Activated naive CD4-positive, alpha-beta T cell treated with anti-CD3 and anti-CD28 coated beads for 36 hours (primary cell): ENCODE results near the gene OR9Q2. TPM values are rescaled to one million over a fixed set of nuclear protein-coding genes. Genes with fewer than 3 reads are reported as not detected.
"Not testable (repeated sequence)": the region's sequence is repeated elsewhere in the genome, so short reads cannot be mapped to it uniquely, and the experiment has no call there.

Source experiments
- CTCF ChIA-PET: fragments of 350-600 bp; sonication (Branson Sonifier 250); formaldehyde crosslinking; loops from one replicate; lab custom pipeline; 2021; ENCODE audit warnings: antibody characterized with exemption; lab: Charles Lee
- DNase-seq: peaks from one replicate; pipeline ENCODE4 v3.0.0-alpha.2; 2020
- H3K27ac Mint-ChIP-seq: one replicate; pipeline ENCODE4 v1.8.0; 2021; ENCODE audit warnings: mild to moderate bottlenecking, mixed read lengths
- H3K27me3 Mint-ChIP-seq: one replicate; pipeline ENCODE4 v1.8.0; 2021; ENCODE audit warnings: low read depth, mixed read lengths
- H3K36me3 Mint-ChIP-seq: one replicate; pipeline ENCODE4 v1.8.0; 2021; ENCODE audit warnings: low read depth, mixed read lengths
- H3K4me1 Mint-ChIP-seq: one replicate; pipeline ENCODE4 v1.8.0; 2021; ENCODE audit warnings: low read depth, mixed read lengths
- H3K4me3 Mint-ChIP-seq: one replicate; pipeline ENCODE4 v1.8.0; 2021; ENCODE audit warnings: mild to moderate bottlenecking, moderate library complexity, mixed read lengths
- H3K9me3 Mint-ChIP-seq: one replicate; pipeline ENCODE4 v1.8.0; 2021; ENCODE audit warnings: mixed read lengths
- intact Hi-C: fragments of 100-400 bp; cut with micrococcal nuclease; formaldehyde crosslinking; loops from one replicate; pipeline ENCODE4 v1.15.1; 2023
- total RNA-seq, 2 experiments: library from RNA; stranded (reverse); gene quantifications; one replicate each; pipeline ENCODE4 v1.2.3, GENCODE V29; 2021

OR9Q2 gene
- total RNA-seq, 2 experiments from 2014 or later, result not detected

DNA sequence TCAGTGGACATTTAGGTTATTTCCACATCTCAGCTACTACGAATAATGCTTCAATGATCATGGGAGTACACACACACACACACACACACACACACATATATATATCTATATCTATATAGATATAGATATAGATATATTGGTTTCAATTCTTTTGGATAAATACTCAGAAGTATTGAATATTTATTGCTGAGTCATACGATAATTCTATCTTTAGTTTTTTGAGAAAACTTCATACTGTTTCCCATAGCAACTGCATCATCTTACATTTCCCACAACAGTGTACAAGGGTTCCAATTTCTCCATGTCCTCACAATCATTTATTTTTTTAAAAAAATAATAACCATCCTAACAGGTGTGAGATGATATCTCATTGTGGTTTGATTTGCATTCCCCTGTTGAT lies 7.1 kb downstream of the OR9Q2 start:
- Mint-ChIP-seq H3K4me3 (no peak overlapping the region), H3K4me1 (no peaks in the 10 kb centered on the region), H3K27me3 (peaks cover 4% of the 10 kb centered on the region), H3K27ac (no peak overlapping the region), H3K36me3 (no peaks in the 10 kb centered on the region), H3K9me3 (peaks cover 6% of the 10 kb centered on the region)
- DNase-seq, result no peak
- intact Hi-C loops, result no loop called here
- CTCF ChIA-PET, result no interaction called here

DNA sequence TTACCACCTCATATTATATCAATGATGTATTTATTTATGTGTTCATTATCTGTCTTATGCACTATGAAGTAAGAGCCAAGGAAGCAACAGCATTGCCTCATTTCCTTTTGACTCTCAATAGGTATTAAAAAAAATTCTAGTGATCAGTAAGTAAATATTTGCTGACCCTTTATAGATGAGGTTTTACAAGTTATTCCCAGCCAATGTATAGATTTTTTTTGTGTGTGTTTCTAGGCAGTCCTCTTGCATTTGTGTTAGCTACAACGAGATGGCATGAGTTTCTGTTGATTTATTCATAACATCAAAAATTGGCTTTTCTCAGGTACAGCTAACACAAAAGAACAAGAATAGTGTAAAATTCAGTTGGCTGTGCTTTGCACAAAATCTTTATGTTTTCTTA lies 10.4 kb downstream of the OR9Q2 start:
- DNase-seq, result no peak
- H3K27me3 Mint-ChIP-seq, result peaks cover 12% of the 10 kb centered on the region
- H3K36me3 Mint-ChIP-seq, result no peaks in the 10 kb centered on the region
- H3K9me3 Mint-ChIP-seq, result peaks cover 6% of the 10 kb centered on the region
- H3K4me3 Mint-ChIP-seq, result no peak overlapping the region
- intact Hi-C loops, result no loop called here
- no peaks in the 10 kb centered on the region for H3K4me1 Mint-ChIP-seq
- CTCF ChIA-PET, result interaction anchor here (0.6 kb wide), 1 partner anchor 442 kb away, joined by 3 read pairs; no protein-coding TSS in a partner anchor
- H3K27ac Mint-ChIP-seq, result no peak overlapping the region

DNA sequence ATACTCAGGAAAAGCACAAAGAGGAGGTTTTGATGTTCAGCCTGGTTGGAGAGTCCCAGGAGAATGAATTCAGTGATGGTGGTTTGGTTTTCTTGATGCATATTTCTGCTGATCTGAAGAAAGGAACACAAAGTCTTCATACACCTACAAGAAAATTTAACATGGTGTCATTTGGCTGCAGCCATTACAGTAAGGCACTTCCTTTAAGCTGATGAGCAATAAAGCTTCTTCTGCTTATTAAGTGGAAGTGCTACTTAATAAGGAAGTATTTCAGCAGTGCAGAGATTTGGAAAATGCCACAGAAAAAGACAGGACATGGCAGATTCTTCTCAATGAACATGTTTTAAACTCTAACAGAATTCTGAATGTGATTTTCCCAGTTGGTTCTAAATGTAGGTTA lies 15.2 kb downstream of the OR9Q2 start, which contains the start of gene OR1S2:
TSS of gene OR1S2 (minus strand) at position 101 of the 400 bp plus-strand sequence. CDS start at position 101, 0 bp downstream.
- Mint-ChIP-seq H3K9me3 (no peaks in the 10 kb centered on the region), H3K36me3 (no peaks in the 10 kb centered on the region), H3K4me1 (no peaks in the 10 kb centered on the region), H3K4me3 (no peak within 1 kb of the TSS), H3K27me3 (peaks cover 21% of the 10 kb centered on the region), H3K27ac (no peak within 1 kb of the TSS)
- intact Hi-C loops, result no loop called here
- CTCF ChIA-PET, result no interaction called here
- DNase-seq, result no peak

DNA sequence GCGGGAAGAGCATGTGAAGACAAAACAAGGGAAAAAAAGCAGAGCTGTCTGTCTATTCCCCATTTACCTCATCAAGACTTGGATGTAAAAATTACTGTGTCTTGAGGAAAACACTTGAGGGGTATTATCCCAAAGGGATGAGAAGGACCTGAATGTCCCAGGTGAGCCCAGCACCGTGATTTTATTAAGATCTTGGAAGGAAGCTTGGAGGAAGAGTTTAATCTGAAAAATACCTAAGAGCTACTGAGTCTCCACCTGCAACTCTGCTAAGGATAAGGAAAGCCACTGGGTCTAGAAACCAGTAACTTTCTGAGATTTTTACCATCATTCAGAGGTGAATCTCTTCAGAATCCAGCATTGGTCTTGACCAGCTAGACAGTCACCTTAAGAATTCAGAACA lies 23.6 kb downstream of the OR9Q2 start, which contains the start of gene OR1S1:
TSS of gene OR1S1 (plus strand) at position 301 of the 400 bp plus-strand sequence.
- CTCF ChIA-PET, intact Hi-C loops, H3K27ac Mint-ChIP-seq: not testable (repeated sequence)

DNA sequence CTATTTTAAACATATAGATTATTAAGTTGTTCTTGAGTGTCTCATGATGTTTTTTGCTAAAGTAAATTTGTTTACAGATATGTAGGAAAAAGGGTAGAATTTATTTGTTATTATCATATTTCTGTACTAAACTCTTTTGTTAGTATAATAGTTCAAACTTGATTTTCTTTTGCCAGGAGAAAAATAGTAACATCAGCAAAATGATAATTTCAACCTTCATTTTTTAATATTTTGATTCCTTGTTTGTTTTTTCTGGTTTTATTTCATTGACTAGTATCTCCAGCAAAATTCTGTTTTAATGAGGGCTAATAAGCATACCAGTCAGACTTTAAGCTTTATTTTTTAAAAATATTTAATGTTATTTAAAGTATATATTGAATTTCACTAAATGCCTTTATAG lies 27.6 kb downstream of the OR9Q2 start:
- Mint-ChIP-seq H3K9me3 (no peaks in the 10 kb centered on the region), H3K27me3 (peaks cover 12% of the 10 kb centered on the region), H3K27ac (no peak overlapping the region), H3K4me1 (no peaks in the 10 kb centered on the region), H3K4me3 (no peak overlapping the region), H3K36me3 (no peaks in the 10 kb centered on the region)
- DNase-seq, result no peak
- CTCF ChIA-PET, result no interaction called here
- intact Hi-C loops, result no loop called here

More for the DNA sequence above, 23.6 kb downstream of the OR9Q2 start, which contains the start of gene OR1S1:
- not testable (repeated sequence) for H3K4me3 Mint-ChIP-seq, H3K36me3 Mint-ChIP-seq, H3K4me1 Mint-ChIP-seq, H3K9me3 Mint-ChIP-seq, DNase-seq
- H3K27me3 Mint-ChIP-seq, result peaks cover 19% of the 10 kb centered on the region

DNA sequence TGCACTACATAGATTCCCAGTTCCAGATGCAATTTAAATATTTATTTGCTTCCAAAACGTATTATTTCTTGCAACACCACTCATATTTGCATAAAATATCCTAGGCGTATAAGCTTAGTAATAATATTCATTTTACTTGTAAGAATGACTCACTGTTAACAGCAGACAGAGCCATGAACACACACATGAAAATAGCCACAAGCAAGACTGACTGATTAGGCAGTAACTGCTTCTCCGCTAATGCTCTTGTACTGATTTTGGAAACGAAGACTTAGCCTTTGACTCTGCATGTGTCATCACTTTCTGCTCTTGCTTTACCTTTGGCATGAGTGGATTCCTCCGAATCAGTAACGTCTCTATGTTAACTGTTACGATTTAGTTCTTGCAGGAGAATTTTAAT lies 33.9 kb downstream of the OR9Q2 start:
- DNase-seq, result no peak
- no peaks in the 10 kb centered on the region for H3K9me3 Mint-ChIP-seq
- peaks cover 10% of the 10 kb centered on the region for H3K27me3 Mint-ChIP-seq
- no peaks in the 10 kb centered on the region for H3K36me3 Mint-ChIP-seq
- intact Hi-C loops, result no loop called here
- H3K4me3 Mint-ChIP-seq, result no peak overlapping the region
- no peaks in the 10 kb centered on the region for H3K4me1 Mint-ChIP-seq
- no peak overlapping the region for H3K27ac Mint-ChIP-seq
- CTCF ChIA-PET, result no interaction called here

DNA sequence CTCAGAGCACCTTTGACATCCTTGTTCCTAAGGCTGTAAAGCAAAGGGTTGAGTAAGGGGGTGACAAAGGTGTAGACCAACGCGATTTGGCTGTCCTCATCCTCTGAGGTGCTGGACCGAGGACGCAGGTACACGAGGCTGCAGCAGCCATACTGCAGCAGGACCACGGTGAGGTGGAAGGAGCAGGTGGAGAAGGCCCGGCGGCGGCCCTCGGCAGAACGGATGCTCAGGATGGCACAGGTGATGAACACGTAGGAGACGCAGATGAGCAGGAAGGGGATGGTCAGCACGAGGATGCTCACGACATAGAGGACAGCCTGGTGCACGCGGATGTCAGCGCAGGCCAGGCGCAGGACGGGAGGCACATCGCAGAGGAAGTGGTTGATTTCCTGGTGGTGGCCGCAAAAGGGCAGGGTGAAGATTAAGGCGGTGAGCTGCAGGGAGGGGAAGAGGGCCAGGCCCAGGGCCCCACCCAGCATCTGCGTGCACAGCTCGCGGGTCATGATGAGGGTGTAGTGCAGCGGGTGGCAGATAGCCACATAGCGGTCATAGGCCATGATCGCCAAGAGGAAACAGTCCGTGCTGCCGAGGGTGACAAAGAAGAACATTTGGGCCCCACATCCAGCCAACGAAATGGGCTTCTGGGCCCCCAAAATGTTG lies 39.2 kb downstream of the OR9Q2 start:
- CTCF ChIA-PET, result no interaction called here
- no peak overlapping the region for H3K27ac Mint-ChIP-seq
- no peak overlapping the region for H3K4me3 Mint-ChIP-seq
- H3K27me3 Mint-ChIP-seq, result peaks cover 3% of the 10 kb centered on the region
- intact Hi-C loops, result no loop called here
- no peaks in the 10 kb centered on the region for H3K36me3 Mint-ChIP-seq
- DNase-seq, result no peak
- H3K4me1 Mint-ChIP-seq, result no peaks in the 10 kb centered on the region
- H3K9me3 Mint-ChIP-seq, result no peaks in the 10 kb centered on the region

Other genes with a start within 250 kb of the OR9Q2 start
- gene OR9Q1, start 165.2 kb upstream of the OR9Q2 start, total RNA-seq, result not detected
- not detected for gene OR6Q1, start 158.1 kb upstream of the OR9Q2 start, total RNA-seq
- not detected for gene OR9I1, start 63.5 kb upstream of the OR9Q2 start, total RNA-seq
- not detected for gene OR1S2, start 15.1 kb downstream of the OR9Q2 start, total RNA-seq
- not detected for gene OR1S1, start 23.6 kb downstream of the OR9Q2 start, total RNA-seq
- not detected for gene OR10Q1, start 39.8 kb downstream of the OR9Q2 start, total RNA-seq
- not detected for gene OR10W1, start 79.2 kb downstream of the OR9Q2 start, total RNA-seq
- gene OR5B17, start 170.0 kb downstream of the OR9Q2 start, total RNA-seq, result not detected
- not detected for gene OR5B3, start 217.8 kb downstream of the OR9Q2 start, total RNA-seq
- not detected for gene OR5B2, start 239.1 kb downstream of the OR9Q2 start, total RNA-seq